ENCODE data around the gene MANEA.
A peak's percentile ranks its signal among the peaks of the same experiment; 100 is the strongest.

MANEA gene

GRCh38 chr6:95587989-95588388 lies 10.7 kb downstream of the MANEA start:
- DNase-seq (ENCODE audit: low spot score) = no peak

- DNase-seq (ENCODE audit: low spot score) = no peak
Measured at GRCh38 chr6:95589067-95589466, 11.7 kb downstream of the MANEA start.

- DNase-seq (ENCODE audit: low spot score) = no peak
Measured at GRCh38 chr6:95589826-95590570, 12.7 kb downstream of the MANEA start.

- peak; percentile 20 for DNase-seq (ENCODE audit: low spot score)
Measured at GRCh38 chr6:95593025-95593424, 15.7 kb downstream of the MANEA start.

- DNase-seq (ENCODE audit: low spot score) = no peak
Measured at GRCh38 chr6:95596021-95596420, 18.7 kb downstream of the MANEA start.

GRCh38 chr6:95599706-95600105 lies 22.4 kb downstream of the MANEA start:
- no peak for DNase-seq (ENCODE audit: low spot score)

GRCh38 chr6:95601133-95601532 lies 23.8 kb downstream of the MANEA start:
- DNase-seq (ENCODE audit: low spot score) = no peak

- no peak for DNase-seq (ENCODE audit: low spot score)
Measured at GRCh38 chr6:95614094-95614493, 36.8 kb downstream of the MANEA start.

- no peak for DNase-seq (ENCODE audit: low spot score)
Measured at GRCh38 chr6:95629551-95629950, 52.2 kb downstream of the MANEA start.

GRCh38 chr6:95636552-95637431 lies 59.5 kb downstream of the MANEA start:
- DNase-seq (ENCODE audit: low spot score) = no peak

GRCh38 chr6:95648636-95649035 lies 71.3 kb downstream of the MANEA start:
- no peak for DNase-seq (ENCODE audit: low spot score)

GRCh38 chr6:95649451-95649850 lies 72.1 kb downstream of the MANEA start:
- DNase-seq (ENCODE audit: low spot score) = no peak

GRCh38 chr6:95654176-95654575 lies 76.8 kb downstream of the MANEA start:
- no peak for DNase-seq (ENCODE audit: low spot score)

GRCh38 chr6:95658886-95659285 lies 81.6 kb downstream of the MANEA start:
- DNase-seq (ENCODE audit: low spot score) = no peak
